Panc1 (cell line): Measurements from ENCODE around the gene NHS. TPM values are rescaled to one million over a fixed set of nuclear protein-coding genes. Genes with fewer than 3 reads are reported as not detected.

Experiments
- ATAC-seq: fragments of 200-7000 bp; cut with Tn5 transposase; 2 replicates; pipeline ENCODE4 v1.9.1; 2020; ENCODE audit warnings: mild to moderate bottlenecking, moderate library complexity
- BruUV-seq: library from RNA; stranded (reverse); fragments of 400-500 nt; replicated peaks from 2 replicates; lab custom pipeline; 2021; lab: Mats Ljungman, UMichigan
- CTCF ChIA-PET: fragments of 300-600 bp; sonication (Branson Sonifier 250); formaldehyde crosslinking; loops from one replicate; lab custom pipeline; 2022; ENCODE audit warnings: antibody characterized with exemption; lab: Charles Lee
- POLR2A ChIA-PET: fragments of 300-600 bp; sonication (Branson Sonifier 250); formaldehyde crosslinking; loops from one replicate; lab custom pipeline; 2022; ENCODE audit warnings: antibody characterized with exemption; lab: Charles Lee
- DNase-seq: peaks from one replicate; pipeline ENCODE4 v3.0.0-alpha.2; 2010; ENCODE audit warnings: low read depth, low spot score
- H3K27ac ChIP-seq: 2 replicates; pipeline ENCODE4 v1.5.1; 2011; ENCODE audit warnings: mild to moderate bottlenecking, low read length, inconsistent platforms
- H3K27me3 ChIP-seq: fragments of 200-500 bp; sonication (Bioruptor generic); 2 replicates; pipeline ENCODE4 v1.6.0; 2014; ENCODE audit warnings: low read length, inconsistent platforms; ENCODE audit not compliant: control insufficient read depth, insufficient read depth
- H3K36me3 ChIP-seq: fragments of 200-500 bp; sonication (Bioruptor generic); 2 replicates; pipeline ENCODE4 v1.5.1; 2014; ENCODE audit warnings: inconsistent platforms, mild to moderate bottlenecking, low read length, moderate library complexity; ENCODE audit not compliant: control insufficient read depth, insufficient read depth
- H3K4me1 ChIP-seq: 2 replicates; pipeline ENCODE4 v1.5.1; 2011; ENCODE audit warnings: inconsistent platforms, mild to moderate bottlenecking, low read length, moderate library complexity; ENCODE audit not compliant: control insufficient read depth, insufficient read depth
- H3K4me3 ChIP-seq, 2 experiments: 2 replicates each; pipeline ENCODE4 v1.5.1; 2011 to 2012; ENCODE audit warnings: low read depth in 2 of 2, low read length in 2 of 2, mild to moderate bottlenecking in 2 of 2, inconsistent platforms in 1 of 2, moderate library complexity in 1 of 2
- H3K9me3 ChIP-seq: fragments of 200-500 bp; sonication (Bioruptor generic); 2 replicates; pipeline ENCODE4 v1.5.1; 2014; ENCODE audit warnings: low read depth, mild to moderate bottlenecking, inconsistent platforms, low read length, moderate library complexity; ENCODE audit not compliant: control insufficient read depth, insufficient read depth
- CTCF ChIP-seq: fragments of 450-650 bp; IDR thresholded peaks from 2 replicates; pipeline ENCODE4 v1.5.1; 2017; ENCODE audit warnings: mild to moderate bottlenecking
- POLR2AphosphoS5 ChIP-seq: IDR thresholded peaks from 2 replicates; pipeline ENCODE4 v1.6.1; 2012; ENCODE audit warnings: mild to moderate bottlenecking, low read depth, low read length, moderate library complexity
- REST ChIP-seq, 2 experiments: IDR thresholded peaks; 2 replicates each; pipeline ENCODE4 v1.6.1; 2011 to 2012; ENCODE audit warnings: low read depth in 2 of 2, control low read depth in 1 of 2, low read length in 1 of 2, mild to moderate bottlenecking in 1 of 2, moderate library complexity in 1 of 2; ENCODE audit not compliant: insufficient read depth in 1 of 2
- SIN3A ChIP-seq: IDR thresholded peaks from 2 replicates; pipeline ENCODE4 v1.6.1; 2012; ENCODE audit warnings: low read depth, mild to moderate bottlenecking, low read length, moderate library complexity, borderline replicate concordance; ENCODE audit not compliant: insufficient read depth
- TCF7L2 ChIP-seq: IDR thresholded peaks from 2 replicates; pipeline ENCODE4 v1.6.1; 2011; ENCODE audit warnings: mild to moderate bottlenecking, low read depth, low read length, inconsistent platforms
- in situ Hi-C: cut with HindIII; loops from 2 replicates; pipeline ENCODE4 v1.10.0; 2016; ENCODE audit warnings: low sequenced_read_pairs, low pct_unique_long_range_greater_than_20kb
- intact Hi-C: fragments of 100-400 bp; cut with micrococcal nuclease; formaldehyde crosslinking; loops from one replicate; pipeline ENCODE4 v1.10.0; 2022; ENCODE audit not compliant: unreplicated experiment
- total RNA-seq: library from RNA; stranded (reverse); gene quantifications from one replicate; pipeline ENCODE4 v1.2.1, GENCODE V29; 2021; ENCODE audit not compliant: unreplicated experiment

NHS gene
- total RNA-seq, 1 experiment from 2014 or later, result 0.80 TPM

GRCh38 chrX:17590892-17591740 lies 216.1 kb downstream of the NHS start:
- in situ Hi-C loops, result no loop called here
- intact Hi-C loops, result loop anchor here (2.0 kb wide), 1 partner anchor 348 kb away; no protein-coding TSS in a partner anchor
- DNase-seq, result peak; percentile 39
- no peaks in the 10 kb centered on the region for H3K36me3 ChIP-seq
- ATAC-seq, result 0 out of 2 replicates have a peak, but pooled peaks have one; percentile 65
- TF ChIP-seq CTCF (peak; percentile 68), REST (IDR thresholded peaks at IDR 0.05; ENCODE audit: insufficient read depth in 1 of 2, low read depth in 2 of 2, low read length in 1 of 2) (no peak)
- no peak overlapping the region for H3K27ac ChIP-seq
- H3K9me3 ChIP-seq, result no peaks in the 10 kb centered on the region
- no peaks in the 10 kb centered on the region; the same call in 1 of the 2 replicates for H3K27me3 ChIP-seq
- H3K4me1 ChIP-seq, result no peaks in the 10 kb centered on the region
- CTCF ChIA-PET, result no interaction called here
- BruUV-seq, result no TSS peak
- POLR2A ChIA-PET, result no interaction called here
- H3K4me3 ChIP-seq, result 0 out of 4 replicates have a peak overlapping the region, but pooled peaks of 1 of the 2 experiments have one; percentile 4

GRCh38 chrX:17591741-17592110 lies 216.7 kb downstream of the NHS start:
- intact Hi-C loops (loop anchor here (2.0 kb wide), 1 partner anchor 349 kb away; no protein-coding TSS in a partner anchor), in situ Hi-C loops (no loop called here)
- Histone ChIP-seq H3K9me3 (no peaks in the 10 kb centered on the region), H3K36me3 (no peaks in the 10 kb centered on the region), H3K27ac (no peak overlapping the region), H3K27me3 (no peaks in the 10 kb centered on the region; the same call in 1 of the 2 replicates), H3K4me1 (no peaks in the 10 kb centered on the region), H3K4me3 (0 out of 4 replicates have a peak overlapping the region, but pooled peaks of 1 of the 2 experiments have one; percentile 4)
- no TSS peak for BruUV-seq
- ChIA-PET POLR2A (no interaction called here), CTCF (no interaction called here)
- ATAC-seq (no peak), DNase-seq (no peak)
- TF ChIP-seq REST (IDR thresholded peaks at IDR 0.05; ENCODE audit: insufficient read depth in 1 of 2, low read depth in 2 of 2, low read length in 1 of 2) (no peak), TCF7L2 (no peak), POLR2AphosphoS5 (no peak), CTCF (no peak), SIN3A (no peak)
